ENCODE data around the gene SCGN. TPM values are rescaled to one million over a fixed set of nuclear protein-coding genes. Genes with fewer than 3 reads are reported as not detected.

The SCGN gene
- total RNA-seq, 6 donors from 2014 or later = 0.24 TPM; not detected in 5

- DNase-seq = no peak
- Histone ChIP-seq H3K36me3 (peaks cover 0 to 10% (median 0%) of the 10 kb centered on the region in 4 donors), H3K4me3 (no peak overlapping the region), H3K27ac (no peak overlapping the region), H3K4me1 (no peaks in the 10 kb centered on the region), H3K27me3 (no peaks in the 10 kb centered on the region), H3K9me3 (no peaks in the 10 kb centered on the region)
- ATAC-seq (ENCODE audit: low FRiP score in 2 of 2) = no peak
- WGBS, 2 donors = 86 to 87% methylated on average over 2 of the region's 2 CpGs
- no peak for TF ChIP-seq CTCF (IDR thresholded peaks at IDR 0.05)
- TF ChIP-seq POLR2AphosphoS5 (IDR thresholded peaks at IDR 0.05) = no peak
- TF ChIP-seq EP300 (IDR thresholded peaks at IDR 0.05) = no peak
- no peak for TF ChIP-seq POLR2A (IDR thresholded peaks at IDR 0.05)
Observed at GRCh38 chr6:25617997-25618396, 34.0 kb upstream of the SCGN start.

- Histone ChIP-seq H3K4me1 (no peaks in the 10 kb centered on the region), H3K27ac (no peak overlapping the region), H3K9me3 (no peaks in the 10 kb centered on the region), H3K27me3 (no peaks in the 10 kb centered on the region), H3K36me3 (peaks cover 0 to 5% (median 0%) of the 10 kb centered on the region in 4 donors), H3K4me3 (no peak overlapping the region)
- DNase-seq = no peak
- no peak for ATAC-seq (ENCODE audit: low FRiP score in 2 of 2)
- TF ChIP-seq POLR2A (IDR thresholded peaks at IDR 0.05) = no peak
- no peak for TF ChIP-seq CTCF (IDR thresholded peaks at IDR 0.05)
- no peak for TF ChIP-seq POLR2AphosphoS5 (IDR thresholded peaks at IDR 0.05)
- no peak for TF ChIP-seq EP300 (IDR thresholded peaks at IDR 0.05)
- 73 to 75% methylated on average over 4 of the region's 4 CpGs for WGBS, 2 donors
Observed at GRCh38 chr6:25619217-25619616, 32.8 kb upstream of the SCGN start.

- no peak for TF ChIP-seq CTCF (IDR thresholded peaks at IDR 0.05)
- TF ChIP-seq POLR2AphosphoS5 (IDR thresholded peaks at IDR 0.05) = no peak
- TF ChIP-seq EP300 (IDR thresholded peaks at IDR 0.05) = no peak
- TF ChIP-seq POLR2A (IDR thresholded peaks at IDR 0.05) = no peak
- ATAC-seq (ENCODE audit: low FRiP score in 2 of 2) = no peak
- Histone ChIP-seq H3K27me3 (no peaks in the 10 kb centered on the region), H3K4me3 (no peak overlapping the region), H3K4me1 (no peaks in the 10 kb centered on the region), H3K27ac (no peak overlapping the region), H3K36me3 (no peaks in the 10 kb centered on the region), H3K9me3 (no peaks in the 10 kb centered on the region)
- DNase-seq = no peak
- WGBS, 2 donors = 78 to 91% methylated on average over 2 of the region's 2 CpGs
Observed at GRCh38 chr6:25620391-25620790, 31.6 kb upstream of the SCGN start.

GRCh38 chr6:25623065-25623464 lies 28.9 kb upstream of the SCGN start:
- Histone ChIP-seq H3K27ac (no peak overlapping the region), H3K9me3 (no peaks in the 10 kb centered on the region), H3K36me3 (no peaks in the 10 kb centered on the region), H3K4me1 (no peaks in the 10 kb centered on the region), H3K27me3 (no peaks in the 10 kb centered on the region), H3K4me3 (no peak overlapping the region)
- DNase-seq (no peak), ATAC-seq (ENCODE audit: low FRiP score in 2 of 2) (no peak)
- TF ChIP-seq CTCF (IDR thresholded peaks at IDR 0.05) (no peak), POLR2AphosphoS5 (IDR thresholded peaks at IDR 0.05) (no peak), POLR2A (IDR thresholded peaks at IDR 0.05) (no peak), EP300 (IDR thresholded peaks at IDR 0.05) (no peak)
- 30 to 57% methylated on average over 1 of the region's 1 CpG for WGBS, 2 donors

- H3K27me3 ChIP-seq = no peaks in the 10 kb centered on the region
- WGBS, 2 donors = 75 to 77% methylated on average over 1 of the region's 1 CpG
- no peak for ATAC-seq (ENCODE audit: low FRiP score in 2 of 2)
Observed at GRCh38 chr6:25623879-25624278, 28.1 kb upstream of the SCGN start.

More at GRCh38 chr6:25623879-25624278, 28.1 kb upstream of the SCGN start:
- Histone ChIP-seq H3K4me3 (no peak overlapping the region), H3K27ac (no peak overlapping the region), H3K9me3 (no peaks in the 10 kb centered on the region), H3K36me3 (no peaks in the 10 kb centered on the region), H3K4me1 (no peaks in the 10 kb centered on the region)
- no peak for DNase-seq
- no peak for TF ChIP-seq EP300 (IDR thresholded peaks at IDR 0.05)
- no peak for TF ChIP-seq POLR2A (IDR thresholded peaks at IDR 0.05)
- no peak for TF ChIP-seq POLR2AphosphoS5 (IDR thresholded peaks at IDR 0.05)
- TF ChIP-seq CTCF (IDR thresholded peaks at IDR 0.05) = no peak

Measured in upper lobe of left lung (tissue), 6 donors.